Tibial nerve (tissue), 3 donors: Measurements from ENCODE around the gene SNRNP48.

ENCODE experiments used
- POLR2A ChIP-seq, 2 donors: fragments of 450-650 bp; IDR thresholded peaks; one replicate each; pipeline ENCODE4 v1.6.1; 2017; ENCODE audit warnings: antibody characterized with exemption in 2 of 2, mild to moderate bottlenecking in 2 of 2, moderate library complexity in 2 of 2
- TF ChIP-seq, protein P1 (sequence below), 5 experiments: fragments of 200-600 bp in 3 of 5; fragments of 450-650 bp in 2 of 5; sonication (generic) in 3 of 5; IDR thresholded peaks; one replicate each; pipeline ENCODE4 v1.5.1; 2016 to 2019; ENCODE audit warnings: antibody characterized with exemption in 5 of 5, mild to moderate bottlenecking in 3 of 5, moderate library complexity in 2 of 5

- TF ChIP-seq, protein P1, sequence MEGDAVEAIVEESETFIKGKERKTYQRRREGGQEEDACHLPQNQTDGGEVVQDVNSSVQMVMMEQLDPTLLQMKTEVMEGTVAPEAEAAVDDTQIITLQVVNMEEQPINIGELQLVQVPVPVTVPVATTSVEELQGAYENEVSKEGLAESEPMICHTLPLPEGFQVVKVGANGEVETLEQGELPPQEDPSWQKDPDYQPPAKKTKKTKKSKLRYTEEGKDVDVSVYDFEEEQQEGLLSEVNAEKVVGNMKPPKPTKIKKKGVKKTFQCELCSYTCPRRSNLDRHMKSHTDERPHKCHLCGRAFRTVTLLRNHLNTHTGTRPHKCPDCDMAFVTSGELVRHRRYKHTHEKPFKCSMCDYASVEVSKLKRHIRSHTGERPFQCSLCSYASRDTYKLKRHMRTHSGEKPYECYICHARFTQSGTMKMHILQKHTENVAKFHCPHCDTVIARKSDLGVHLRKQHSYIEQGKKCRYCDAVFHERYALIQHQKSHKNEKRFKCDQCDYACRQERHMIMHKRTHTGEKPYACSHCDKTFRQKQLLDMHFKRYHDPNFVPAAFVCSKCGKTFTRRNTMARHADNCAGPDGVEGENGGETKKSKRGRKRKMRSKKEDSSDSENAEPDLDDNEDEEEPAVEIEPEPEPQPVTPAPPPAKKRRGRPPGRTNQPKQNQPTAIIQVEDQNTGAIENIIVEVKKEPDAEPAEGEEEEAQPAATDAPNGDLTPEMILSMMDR (IDR thresholded peaks at IDR 0.05): no peak
- no peak for TF ChIP-seq POLR2A (IDR thresholded peaks at IDR 0.05)
Measured at GRCh38 chr6:7574500-7574899, 15.5 kb upstream of the SNRNP48 start.
